GM19043 (cell line): ENCODE data around the gene CFAP92.

Experiments
- ATAC-seq: cut with Tn5 transposase; IDR thresholded peaks from one replicate; pipeline ENCODE4 v1.9.1; 2021; ENCODE audit warnings: low read depth; ENCODE audit not compliant: unreplicated experiment

CFAP92 gene

DNA sequence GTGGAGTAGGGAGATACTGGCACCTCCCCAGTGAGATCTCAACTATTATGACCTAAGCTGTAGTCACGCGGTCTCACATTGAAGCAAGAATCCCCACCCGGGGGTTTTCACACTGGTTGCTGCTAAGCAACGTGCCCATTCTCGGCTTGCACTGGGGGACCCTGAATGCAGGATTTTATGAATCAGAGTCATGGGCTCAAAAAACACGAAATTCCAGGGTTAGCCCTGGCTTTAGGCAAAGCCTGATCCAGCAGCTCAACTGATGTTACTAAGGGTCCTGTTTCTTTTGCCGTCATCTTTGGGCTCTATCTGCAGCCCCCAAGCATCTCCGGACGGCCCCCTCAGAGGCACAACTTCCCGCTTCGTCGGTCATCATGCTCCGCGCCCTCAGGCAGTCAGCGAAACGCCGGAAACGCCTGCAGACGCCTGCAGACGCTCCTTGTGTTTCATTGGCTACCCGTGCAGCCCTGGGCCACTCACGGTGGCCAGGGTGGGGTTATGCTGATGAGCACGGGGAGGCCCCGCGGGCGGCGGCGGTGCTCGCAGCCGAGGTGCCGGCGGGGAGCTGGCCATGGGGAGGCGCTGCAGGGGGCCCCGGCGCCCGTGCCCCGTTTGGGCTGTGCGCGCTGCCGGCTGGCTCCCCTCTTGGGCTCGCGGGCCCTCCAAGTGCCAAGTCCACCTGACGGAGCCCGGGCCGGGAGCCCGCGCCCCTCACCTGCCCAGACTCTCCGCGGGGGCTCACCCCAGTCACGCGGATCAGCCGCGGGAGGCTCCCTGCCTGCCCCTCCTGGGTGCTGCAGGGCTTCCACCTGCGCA, 33.1 kb upstream of the CFAP92 start:
- ATAC-seq: peak; percentile 99

DNA sequence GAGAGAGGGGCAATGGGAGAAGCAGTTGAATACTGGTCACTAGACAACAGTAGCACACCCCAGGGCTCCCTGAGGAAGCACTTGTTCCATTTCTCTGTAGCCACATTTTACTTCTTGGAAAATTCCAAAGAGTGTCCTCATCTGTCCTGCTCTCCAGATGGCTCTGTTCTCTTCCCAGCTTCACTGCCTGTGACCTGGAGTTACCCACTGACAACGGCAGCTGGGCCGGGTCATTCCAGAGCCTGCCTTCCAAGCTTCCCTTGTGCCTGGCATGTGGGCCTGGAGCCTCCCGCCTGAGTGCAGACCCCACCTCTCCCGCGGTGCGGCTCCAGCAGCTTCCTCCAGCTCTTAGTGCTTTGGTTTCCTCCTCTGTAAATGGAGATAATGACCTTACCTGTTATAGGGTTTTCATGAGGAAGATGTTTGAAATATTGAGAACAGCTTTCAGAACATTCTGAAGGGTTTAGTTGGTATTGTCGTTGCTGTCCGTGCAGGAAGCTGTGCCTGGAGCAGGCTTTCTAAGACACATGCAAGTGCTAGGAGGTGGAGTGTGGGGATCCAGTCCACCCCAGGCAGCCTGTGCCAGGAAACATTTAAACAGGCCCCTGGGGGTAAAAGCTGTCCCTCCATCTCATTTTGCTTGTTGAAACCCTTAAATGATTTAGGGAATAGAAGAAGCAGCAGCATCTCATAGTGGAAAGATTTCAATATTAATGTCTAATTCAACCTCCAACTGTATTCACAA, 32.0 kb upstream of the CFAP92 start:
- ATAC-seq: no peak

DNA sequence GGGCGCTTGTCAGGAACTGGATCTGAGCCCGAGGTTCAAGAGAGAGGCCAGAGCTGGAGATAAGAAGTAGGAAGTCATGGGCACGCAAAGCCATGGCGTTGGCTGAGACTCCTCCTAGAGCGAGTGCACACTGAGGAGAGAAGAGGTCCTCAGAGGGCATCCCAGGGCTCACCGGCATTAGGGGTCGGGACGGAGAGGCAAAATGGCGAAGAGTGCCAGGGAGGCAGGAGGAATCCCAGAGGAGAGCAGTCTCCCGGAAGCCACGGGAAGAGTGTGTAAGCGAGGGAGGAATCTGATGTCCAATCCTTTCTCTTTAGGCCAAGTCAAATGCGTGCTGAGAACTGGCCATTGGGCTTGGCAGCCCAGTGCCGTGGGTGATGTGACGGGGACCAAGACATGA, 31.2 kb upstream of the CFAP92 start:
- ATAC-seq: no peak

DNA sequence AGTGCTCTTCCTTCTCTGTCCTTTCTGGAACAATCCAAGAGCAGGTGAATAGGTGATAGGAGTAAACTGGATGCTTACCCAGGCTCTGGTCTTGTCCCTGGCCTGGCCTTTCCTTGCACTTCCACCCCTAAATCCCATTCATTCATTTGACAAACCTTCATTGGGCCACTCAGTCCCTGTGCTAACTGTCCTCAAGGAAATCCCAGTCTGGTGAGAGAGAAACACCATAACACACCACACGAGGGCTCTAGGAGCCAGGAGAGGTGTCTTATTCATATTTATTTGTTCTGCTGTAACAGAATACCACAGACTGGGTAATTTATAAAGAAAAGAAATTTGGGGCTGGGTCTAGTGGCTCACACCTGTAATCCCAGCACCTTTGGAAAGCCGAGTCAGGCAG, 30.0 kb upstream of the CFAP92 start:
- ATAC-seq: no peak

DNA sequence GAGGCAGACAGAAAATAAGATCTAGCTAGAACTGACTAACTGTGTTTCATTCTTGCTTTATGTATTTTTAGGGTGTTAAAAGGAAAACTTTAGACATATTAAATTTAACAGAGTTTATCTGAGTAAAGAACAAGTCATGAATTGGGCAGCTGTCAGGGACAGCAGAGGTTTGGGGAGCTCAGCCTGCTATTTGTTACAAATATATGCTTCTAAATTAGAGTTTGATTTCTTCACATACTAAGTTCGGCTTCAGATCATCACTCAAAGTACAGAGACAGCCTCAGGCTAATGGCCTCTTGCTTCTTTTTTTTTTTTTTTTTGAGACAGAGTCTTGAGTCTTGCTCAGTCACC, 29.1 kb upstream of the CFAP92 start:
- ATAC-seq: no peak

DNA sequence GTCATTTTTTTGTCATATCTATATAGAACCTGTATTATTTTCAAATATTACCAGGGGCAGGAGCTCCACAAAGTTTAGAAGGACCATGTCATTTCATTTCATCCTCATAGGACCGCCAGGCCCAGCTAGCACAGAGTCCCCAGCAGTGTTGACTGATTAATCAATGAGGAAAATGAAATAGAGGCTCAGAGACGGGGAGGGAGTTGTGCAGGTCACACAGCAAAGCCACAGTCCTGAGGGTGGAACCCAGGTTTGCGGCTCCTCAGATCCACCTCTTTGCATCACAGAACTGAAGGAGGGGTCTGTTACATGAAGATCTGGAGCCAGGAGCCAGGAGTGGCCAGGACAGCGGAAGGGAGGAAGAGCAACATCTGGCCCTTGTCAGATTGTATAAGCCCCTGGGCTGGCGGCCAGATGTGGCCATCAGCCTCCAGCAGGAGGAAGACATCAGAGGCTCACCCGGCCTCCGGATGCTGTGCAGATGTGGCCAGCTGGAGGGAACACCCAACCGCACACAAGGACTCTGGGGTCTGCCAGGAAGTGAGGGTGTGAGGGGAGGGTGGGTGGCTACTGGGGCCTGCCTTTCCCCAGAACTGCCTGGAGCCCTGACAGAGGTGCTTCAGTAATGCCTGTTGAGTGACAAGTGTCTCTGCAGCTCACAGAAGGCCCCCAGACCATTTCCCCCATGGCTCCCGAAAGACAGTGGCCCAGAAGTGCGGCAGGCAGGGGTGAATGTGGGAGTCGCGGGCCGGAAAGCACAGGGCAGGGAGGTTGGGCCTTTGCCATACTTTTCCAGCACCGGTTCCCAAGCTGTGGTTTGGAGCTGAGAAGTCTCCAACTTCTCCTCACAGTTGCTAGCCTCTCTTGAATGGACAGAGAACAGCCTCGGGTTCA, 28.5 kb upstream of the CFAP92 start:
- no peak for ATAC-seq

DNA sequence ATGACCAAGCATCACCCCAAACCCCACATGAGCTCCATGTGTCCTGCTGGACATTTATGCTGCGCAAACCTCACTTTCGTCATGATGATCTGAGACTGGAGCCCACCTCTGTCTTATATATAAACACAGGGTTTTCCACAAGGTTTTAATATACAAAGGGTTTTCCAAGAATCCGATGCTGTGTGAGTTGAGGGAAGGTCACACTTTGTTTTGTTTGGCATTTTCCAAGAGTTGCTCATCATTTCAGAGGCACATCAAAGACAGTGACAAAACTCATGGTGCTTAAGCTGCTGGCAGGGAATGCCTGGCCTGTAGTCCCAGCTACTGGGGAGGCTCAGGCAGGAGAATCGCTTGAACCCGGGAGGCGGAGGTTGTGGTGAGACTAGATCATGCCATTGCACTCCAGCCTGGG, 27.3 kb upstream of the CFAP92 start:
- ATAC-seq: no peak

DNA sequence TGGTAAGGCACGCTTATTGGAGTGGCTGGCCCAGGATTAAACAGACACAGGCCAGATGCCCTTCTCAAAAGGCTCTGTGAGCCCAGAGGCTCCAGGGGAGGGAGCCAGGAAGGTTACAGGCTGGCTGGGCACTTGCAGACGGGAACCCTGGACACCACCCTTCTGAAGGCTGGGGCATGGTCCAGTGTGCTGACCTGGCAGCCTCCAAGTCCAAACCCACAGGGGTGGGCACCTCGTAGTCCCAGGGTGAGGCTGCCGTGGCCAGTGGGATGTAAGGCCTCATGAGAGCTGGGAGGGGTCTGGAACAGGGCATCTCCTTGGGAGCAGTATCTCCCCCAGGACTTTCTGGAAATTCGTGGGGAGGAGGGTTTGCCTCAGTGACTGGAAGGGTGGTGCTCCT, 26.8 kb upstream of the CFAP92 start:
- no peak for ATAC-seq

DNA sequence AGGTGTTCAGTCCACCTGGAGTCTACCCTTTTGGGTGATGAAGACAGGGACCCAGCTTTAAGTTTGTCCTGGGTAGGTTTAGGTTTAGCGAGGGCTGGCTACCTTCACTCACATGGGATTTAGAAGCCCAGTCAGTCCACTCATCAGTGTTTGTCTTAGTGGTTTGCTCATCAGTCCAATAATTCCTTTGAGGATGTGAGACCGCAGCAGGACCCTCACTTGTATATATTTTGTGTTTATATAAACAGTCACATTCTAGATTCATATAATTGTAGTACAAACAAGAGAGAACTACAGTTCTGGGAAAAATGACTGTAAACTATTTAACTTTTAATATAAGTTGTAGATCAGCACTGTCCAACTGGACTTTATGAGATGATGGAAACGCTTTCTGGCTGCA, 25.4 kb upstream of the CFAP92 start:
- no peak for ATAC-seq

DNA sequence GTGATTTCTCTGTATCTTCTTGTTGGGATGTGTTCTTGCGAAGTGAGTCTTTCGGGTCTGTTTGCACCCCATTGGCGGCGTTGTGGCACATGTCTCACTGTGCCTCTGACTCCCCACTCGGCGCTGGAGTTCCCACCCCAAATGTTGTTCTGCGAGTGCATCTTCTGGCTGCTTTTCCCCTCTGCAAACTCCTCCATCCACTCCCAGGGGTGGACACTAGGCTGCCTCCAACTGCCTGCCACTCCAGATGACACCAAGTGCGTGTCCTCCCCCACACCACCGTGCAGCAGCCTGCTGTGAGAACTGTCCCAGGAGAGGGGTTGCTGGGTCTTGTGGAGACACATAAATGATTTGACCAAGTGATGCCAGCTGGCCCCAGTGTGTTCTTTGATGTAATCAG, 24.9 kb upstream of the CFAP92 start:
- ATAC-seq: no peak

DNA sequence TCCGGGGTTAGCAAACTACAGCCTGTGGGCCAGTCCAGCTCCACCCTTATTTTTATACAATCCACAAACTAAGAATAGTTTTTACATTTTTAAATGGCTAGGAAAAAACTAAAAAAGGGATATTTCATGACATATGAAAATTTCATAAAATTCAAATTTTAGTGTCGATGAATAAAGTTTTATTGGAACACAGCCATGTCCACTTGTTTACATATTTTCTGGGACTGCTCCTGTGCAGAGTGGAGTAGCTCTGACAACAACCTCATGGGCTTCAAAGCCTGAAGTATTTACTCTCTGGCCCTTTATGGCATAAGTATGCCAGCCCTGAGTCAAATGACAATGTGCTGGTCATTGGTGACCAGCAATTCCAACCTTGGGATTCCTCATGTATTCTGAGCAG, 24.4 kb upstream of the CFAP92 start:
- ATAC-seq: no peak

DNA sequence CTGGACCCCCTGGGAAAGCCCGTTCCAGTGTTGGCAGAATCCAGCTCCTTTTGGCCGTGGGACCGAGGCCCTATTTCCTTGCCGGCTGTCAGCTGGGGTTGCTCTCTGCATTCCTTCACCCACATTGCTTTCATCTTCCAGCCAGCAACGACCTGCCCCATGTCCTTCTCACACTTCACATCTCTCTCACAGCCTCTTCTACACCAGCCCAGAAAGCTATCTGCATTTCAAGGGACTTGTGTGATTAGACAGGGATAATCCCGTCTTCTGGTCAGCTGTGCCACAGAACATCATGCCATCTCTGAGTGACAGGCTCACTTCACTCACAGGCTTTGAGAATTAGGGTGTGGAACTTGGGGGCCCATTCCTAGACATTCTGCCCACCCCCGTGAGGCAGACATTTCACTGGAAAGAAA, 23.6 kb upstream of the CFAP92 start:
- no peak for ATAC-seq

DNA sequence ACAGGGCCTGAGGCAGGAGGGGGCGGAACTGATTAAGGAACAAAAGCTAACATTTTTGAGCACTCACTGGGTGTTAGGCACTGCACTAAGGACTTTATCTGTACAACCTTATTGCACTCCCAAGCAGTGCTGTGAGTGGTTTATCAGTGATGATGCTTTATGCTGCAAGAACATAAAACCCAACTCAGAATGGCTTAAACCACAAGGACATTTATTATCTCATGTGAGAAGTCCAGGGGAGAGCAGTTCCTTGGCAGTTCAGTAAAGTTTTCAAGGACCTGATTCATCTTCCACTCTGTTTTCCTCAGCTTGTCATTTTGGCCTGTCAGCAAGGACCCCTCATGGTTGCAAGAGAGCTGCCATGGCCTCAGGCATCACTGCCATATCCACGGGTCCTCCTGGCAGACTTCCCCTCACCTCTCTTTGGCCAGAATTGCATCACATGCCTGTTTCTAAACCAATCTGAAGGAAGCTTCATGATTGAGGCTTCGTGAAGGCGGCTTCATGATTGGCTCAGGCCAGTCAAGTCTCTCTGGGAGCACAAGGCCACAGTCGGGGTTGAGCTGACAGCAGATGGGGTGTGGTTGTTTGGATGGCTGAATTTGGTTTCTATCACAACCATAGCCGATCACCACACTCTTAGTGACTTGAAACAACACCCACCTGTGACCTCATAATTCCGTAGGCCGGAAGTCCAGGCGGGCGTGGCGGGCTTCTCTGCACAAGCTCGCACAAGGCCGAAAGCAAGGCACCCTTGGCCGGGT, 23.0 kb upstream of the CFAP92 start:
- ATAC-seq: no peak

DNA sequence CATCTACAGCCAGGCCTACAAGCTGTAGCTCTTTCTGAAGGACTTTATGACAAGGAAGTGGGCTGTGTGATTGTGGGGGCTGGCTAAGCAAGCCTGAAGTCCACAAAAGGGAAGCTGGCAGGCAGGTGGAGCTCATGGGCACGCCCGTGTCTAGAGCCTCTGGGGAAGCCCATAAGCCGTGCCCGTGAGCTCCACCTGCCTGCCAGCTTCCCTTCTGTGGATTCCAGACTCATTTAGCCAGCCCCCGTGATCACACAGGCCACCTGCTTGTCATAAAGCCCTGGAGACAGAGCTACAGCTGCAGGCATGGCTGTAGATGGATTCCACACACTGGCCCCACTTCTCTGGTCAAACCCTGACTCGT, 22.5 kb upstream of the CFAP92 start:
- no peak for ATAC-seq

DNA sequence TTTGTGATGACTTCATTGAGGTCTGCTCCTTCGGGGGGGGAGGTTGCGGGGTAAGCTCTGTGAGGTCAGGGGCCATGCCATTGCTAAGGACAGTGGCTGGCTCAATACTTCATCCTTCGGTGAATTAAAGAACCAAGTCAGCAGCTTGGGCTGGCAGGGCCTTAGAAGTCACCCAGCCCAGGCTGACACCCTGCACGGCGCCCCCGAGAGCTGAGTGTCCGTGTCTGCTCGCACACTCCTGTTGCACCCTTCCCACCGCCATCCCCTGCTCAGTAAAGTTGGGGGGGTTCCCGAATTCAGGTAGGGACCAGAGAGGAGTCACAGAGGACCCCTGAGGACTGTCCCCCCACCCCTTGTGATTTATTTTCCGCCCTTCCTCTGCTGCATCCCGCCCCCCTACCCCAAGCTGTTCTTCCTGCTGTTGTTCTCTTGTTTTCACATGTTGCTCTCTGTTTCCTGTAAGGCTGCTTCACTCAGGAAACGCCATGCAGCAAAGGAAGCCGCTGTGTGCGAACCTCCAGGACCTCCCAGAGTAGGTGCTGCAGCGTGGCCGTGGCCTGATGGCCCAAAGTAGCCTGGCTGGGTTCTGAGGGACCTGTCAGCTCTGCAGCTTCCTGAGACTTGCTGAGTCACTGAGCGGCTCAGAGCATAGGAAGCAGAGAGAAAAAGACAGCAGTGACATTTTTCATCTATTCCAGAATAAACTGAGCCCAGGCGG, 21.7 kb upstream of the CFAP92 start:
- ATAC-seq: no peak

DNA sequence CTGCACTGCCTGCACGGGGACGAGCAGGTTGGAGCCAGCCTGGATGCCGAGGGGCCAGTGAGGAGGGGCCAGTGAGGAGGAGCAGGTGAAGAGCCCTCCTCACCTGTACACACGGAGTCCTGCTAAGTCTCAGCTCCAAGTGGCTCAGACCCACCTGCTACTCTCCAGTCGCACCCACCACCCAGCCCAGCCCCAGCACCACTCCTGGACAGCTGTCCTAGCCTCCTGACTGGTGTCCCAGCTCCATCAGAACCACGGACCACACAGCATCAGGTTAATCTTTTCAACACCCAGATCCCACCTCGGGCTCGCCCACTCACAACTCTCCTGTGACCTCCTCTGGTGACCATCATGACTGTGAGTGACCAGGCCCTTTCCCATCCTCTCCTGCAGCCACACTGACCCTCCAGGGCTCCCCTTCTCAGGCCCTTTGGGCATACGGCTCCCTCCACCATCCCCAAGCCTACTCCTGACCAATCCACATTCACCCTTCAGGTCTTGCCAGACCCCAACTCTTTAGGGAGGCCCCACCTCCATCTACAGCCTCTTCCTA, 21.0 kb upstream of the CFAP92 start:
- ATAC-seq: no peak

DNA sequence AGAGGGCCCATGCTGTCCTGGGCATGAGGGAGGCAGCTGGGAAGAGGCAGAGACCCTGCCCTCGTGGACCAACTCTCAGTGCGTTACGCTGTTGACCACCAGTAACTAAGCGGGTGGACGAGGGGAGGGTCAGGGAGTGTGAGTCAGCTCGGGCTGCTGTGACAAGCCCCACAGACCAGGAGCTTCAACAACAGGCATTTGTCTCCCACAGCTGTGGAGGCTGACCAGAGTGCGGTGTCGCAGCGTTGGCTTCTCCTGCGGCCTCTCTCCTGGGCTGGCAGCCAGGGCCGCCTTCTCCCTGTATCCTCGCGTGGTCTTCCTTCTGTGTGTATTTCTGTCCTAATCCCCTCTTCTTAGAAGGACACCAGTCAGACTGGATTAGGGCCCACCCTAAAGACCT, 20.3 kb upstream of the CFAP92 start:
- ATAC-seq: no peak

DNA sequence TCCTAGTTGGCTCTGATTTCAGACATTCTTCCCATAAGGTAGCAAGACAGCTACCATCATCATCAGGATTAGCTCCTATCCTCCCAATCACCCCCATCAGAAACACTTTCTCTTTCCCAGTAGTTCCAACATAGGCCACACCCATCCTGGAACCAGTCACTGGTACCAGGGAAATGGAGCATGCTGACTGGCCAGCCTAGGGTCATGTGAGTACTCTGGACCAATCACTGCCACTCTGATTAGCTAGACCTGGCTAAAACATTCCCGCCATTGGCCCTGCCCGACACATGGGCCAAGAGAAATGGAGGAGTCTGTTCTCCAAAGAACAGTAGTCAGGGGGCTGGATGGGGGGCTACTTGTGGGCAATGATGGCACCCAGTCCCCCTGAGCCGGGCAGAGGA, 19.6 kb upstream of the CFAP92 start:
- no peak for ATAC-seq

DNA sequence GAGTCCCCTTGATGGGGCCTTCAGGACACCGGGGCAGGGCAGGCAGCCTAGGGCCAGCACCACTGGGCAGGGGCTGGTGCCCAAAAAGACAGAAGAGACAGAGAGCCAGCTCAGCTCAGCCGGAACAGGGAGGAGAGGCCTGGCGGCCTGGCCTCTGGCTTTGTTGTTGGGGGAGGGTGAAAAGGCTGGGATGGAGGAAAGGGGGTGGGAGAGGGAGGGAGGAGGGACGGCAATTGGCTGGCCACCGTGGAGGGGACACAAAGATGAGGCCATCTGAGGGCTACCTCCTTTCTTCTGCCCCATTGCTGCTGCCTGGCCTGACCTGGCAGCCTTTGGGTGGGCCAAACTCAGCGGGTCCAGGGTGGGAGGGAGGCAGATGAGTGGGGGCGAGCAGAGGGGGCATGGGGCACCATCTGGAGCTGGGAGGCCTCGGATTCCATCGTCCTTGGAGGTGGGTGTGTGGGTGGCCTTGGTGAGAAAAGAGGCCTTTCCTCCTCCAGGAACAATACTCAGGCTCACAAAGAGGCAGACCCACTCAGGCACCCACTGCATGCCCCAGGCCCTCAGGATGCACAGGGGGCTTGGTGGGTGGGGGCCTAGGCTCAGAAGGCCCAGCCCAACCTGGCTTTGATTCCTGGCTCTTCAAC, 16.6 kb upstream of the CFAP92 start:
- no peak for ATAC-seq
